ENCODE data around the gene ZNF260. TPM values are rescaled to one million over a fixed set of nuclear protein-coding genes. Genes with fewer than 3 reads are reported as not detected.

Gene ZNF260
- total and polyA plus RNA-seq, 2 of the 13 experiments (the other 11 are each of a cell fraction or from before 2014, with no cell fraction given) = 2.8 to 10.5 TPM

DNA sequence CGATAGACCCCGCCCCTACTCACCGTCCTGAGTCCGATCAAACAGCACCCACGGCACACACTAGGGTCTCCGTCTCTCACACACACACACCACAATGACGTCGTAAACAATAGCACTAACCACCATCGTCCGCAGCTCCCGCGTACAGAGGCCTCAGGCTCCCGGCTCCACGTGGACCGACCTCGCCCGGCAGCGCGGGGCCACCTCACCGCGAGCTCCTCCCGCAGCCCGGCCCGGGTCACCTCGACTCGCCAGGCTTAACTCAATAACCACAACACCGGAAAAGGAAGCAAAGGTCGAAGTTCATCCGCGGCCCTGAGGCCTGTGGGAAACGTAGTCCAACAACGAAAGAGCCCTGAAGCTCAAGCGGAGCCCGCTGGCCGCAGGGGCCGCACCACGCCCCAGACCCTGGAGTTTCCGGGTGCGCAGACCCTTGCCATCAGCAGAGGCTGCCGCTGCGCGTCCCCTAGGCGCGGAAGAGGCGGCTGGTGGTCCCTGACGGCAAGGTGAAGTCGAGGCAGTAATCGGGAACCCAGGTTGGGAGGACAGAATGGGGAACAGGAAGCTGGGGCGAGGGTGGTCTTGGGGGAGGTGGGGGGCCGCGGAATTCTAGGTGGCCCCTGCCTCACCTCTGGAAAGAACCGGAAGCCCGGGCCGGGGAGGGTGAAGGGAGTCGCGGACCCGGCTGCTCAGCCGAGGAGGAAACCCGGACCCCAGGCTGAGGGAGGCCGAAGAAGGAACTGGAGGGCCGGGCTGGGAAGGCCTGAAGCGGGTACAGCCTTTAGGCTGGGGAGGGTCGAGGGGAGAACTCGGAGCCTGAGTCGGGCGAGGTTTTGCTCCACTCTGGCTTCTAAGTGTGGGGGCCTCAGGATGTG, 45.2 kb upstream of the ZNF260 start, which contains the start of gene ZNF529 (continued):
- no peak for TF ChIP-seq ZNF589 (CRISPR knock-in tag; conservative IDR thresholded peaks at IDR 0.05)
- TF ChIP-seq ZNF354B (CRISPR knock-in tag; IDR thresholded peaks at IDR 0.05) = 0 out of 2 replicates have a peak, but pooled peaks have one; percentile 60
- TF ChIP-seq, protein P1, sequence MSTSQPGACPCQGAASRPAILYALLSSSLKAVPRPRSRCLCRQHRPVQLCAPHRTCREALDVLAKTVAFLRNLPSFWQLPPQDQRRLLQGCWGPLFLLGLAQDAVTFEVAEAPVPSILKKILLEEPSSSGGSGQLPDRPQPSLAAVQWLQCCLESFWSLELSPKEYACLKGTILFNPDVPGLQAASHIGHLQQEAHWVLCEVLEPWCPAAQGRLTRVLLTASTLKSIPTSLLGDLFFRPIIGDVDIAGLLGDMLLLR (CRISPR knock-in tag; IDR thresholded peaks at IDR 0.05) = peak; percentile 94
- TF ChIP-seq ZEB1 (IDR thresholded peaks at IDR 0.05; ENCODE audit: insufficient replicate concordance, low read depth) = no peak
- peak; percentile 96 for TF ChIP-seq ZBTB7A (CRISPR knock-in tag; IDR thresholded peaks at IDR 0.05)
- TF ChIP-seq SNRNP70 (IDR thresholded peaks at IDR 0.05; ENCODE audit: low read depth, low read length) = no peak
- no peak for TF ChIP-seq PCBP1 (IDR thresholded peaks at IDR 0.05; ENCODE audit: borderline replicate concordance, low read depth, low read length)
- peak; percentile 86; the same call in 1 of the 2 replicates for TF ChIP-seq YEATS4 (CRISPR knock-in tag; IDR thresholded peaks at IDR 0.05; ENCODE audit: borderline replicate concordance)
- TF ChIP-seq TAF15 (IDR thresholded peaks at IDR 0.05; ENCODE audit: low read depth, low read length, poor library complexity, severe bottlenecking) = no peak
- no peak for TF ChIP-seq ZNF713 (CRISPR knock-in tag; IDR thresholded peaks at IDR 0.05)
- peak; percentile 73; the same call in 1 of the 2 replicates for TF ChIP-seq SMAD1 (CRISPR knock-in tag; IDR thresholded peaks at IDR 0.05; ENCODE audit: borderline replicate concordance, low read depth)
- peak; percentile 69; the same call in 1 of the 2 replicates for TF ChIP-seq ZNF572 (CRISPR knock-in tag; IDR thresholded peaks at IDR 0.05)
- TF ChIP-seq, protein P2, sequence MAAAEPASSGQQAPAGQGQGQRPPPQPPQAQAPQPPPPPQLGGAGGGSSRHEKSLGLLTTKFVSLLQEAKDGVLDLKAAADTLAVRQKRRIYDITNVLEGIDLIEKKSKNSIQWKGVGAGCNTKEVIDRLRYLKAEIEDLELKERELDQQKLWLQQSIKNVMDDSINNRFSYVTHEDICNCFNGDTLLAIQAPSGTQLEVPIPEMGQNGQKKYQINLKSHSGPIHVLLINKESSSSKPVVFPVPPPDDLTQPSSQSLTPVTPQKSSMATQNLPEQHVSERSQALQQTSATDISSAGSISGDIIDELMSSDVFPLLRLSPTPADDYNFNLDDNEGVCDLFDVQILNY (CRISPR knock-in tag; conservative IDR thresholded peaks at IDR 0.05) = 0 out of 2 replicates have a peak, but pooled peaks have one; percentile 47
- peak; percentile 82 for TF ChIP-seq SUZ12 (IDR thresholded peaks at IDR 0.05; ENCODE audit: low read depth, low read length)
- TF ChIP-seq ZNF501 (CRISPR knock-in tag; IDR thresholded peaks at IDR 0.05) = peak; percentile 89
- TF ChIP-seq, protein P3, sequence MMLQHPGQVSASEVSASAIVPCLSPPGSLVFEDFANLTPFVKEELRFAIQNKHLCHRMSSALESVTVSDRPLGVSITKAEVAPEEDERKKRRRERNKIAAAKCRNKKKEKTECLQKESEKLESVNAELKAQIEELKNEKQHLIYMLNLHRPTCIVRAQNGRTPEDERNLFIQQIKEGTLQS (CRISPR knock-in tag; IDR thresholded peaks at IDR 0.05) = 0 out of 2 replicates have a peak, but pooled peaks have one; percentile 13
- 0 out of 2 replicates have a peak, but pooled peaks have one; percentile 17 for TF ChIP-seq ZNF225 (CRISPR knock-in tag; IDR thresholded peaks at IDR 0.05)
- no peak for TF ChIP-seq SP1 (IDR thresholded peaks at IDR 0.05)
- 0 out of 2 replicates have a peak, but pooled peaks have one; percentile 39 for TF ChIP-seq SP1 (CRISPR knock-in tag; IDR thresholded peaks at IDR 0.05)
- TF ChIP-seq NFE2L1 (CRISPR knock-in tag; IDR thresholded peaks at IDR 0.05; ENCODE audit: borderline replicate concordance) = peak; percentile 43; the same call in 1 of the 2 replicates
- no peak for TF ChIP-seq CCAR2 (optimal IDR thresholded peaks at IDR 0.05; ENCODE audit: low read depth, low read length)
- peak; percentile 89; the same call in 1 of the 2 replicates for TF ChIP-seq ZBTB7B (CRISPR knock-in tag; IDR thresholded peaks at IDR 0.05)
- TF ChIP-seq ZNF138 (CRISPR knock-in tag; IDR thresholded peaks at IDR 0.05; ENCODE audit: low read depth) = no peak
- no peak for TF ChIP-seq ZNF24 (IDR thresholded peaks at IDR 0.05)
- no peak for TF ChIP-seq HNRNPUL1 (IDR thresholded peaks at IDR 0.05; ENCODE audit: low read depth, low read length)

Measured in HepG2 (cell line).